Vagina (tissue), 2 donors: Measurements from ENCODE around the gene STX1B. TPM values are rescaled to one million over a fixed set of nuclear protein-coding genes. Genes with fewer than 3 reads are reported as not detected.

Source experiments
- DNase-seq, 2 donors: peaks; one replicate each; pipeline ENCODE4 v3.0.0-alpha.2; 2017; ENCODE audit errors: extremely low spot score in 2 of 2
- H3K27ac ChIP-seq: fragments of 200-600 bp; sonication (generic); one replicate; pipeline ENCODE4 v1.5.1; 2019
- H3K27me3 ChIP-seq: fragments of 200-600 bp; sonication (generic); one replicate; pipeline ENCODE4 v1.5.1; 2019
- H3K36me3 ChIP-seq, 2 donors: fragments of 200-600 bp; sonication (generic); one replicate each; pipeline ENCODE4 v1.5.1; 2017 to 2019
- H3K4me1 ChIP-seq: fragments of 200-600 bp; sonication (generic); one replicate; pipeline ENCODE4 v1.5.1; 2019
- H3K4me3 ChIP-seq, 2 donors: fragments of 200-600 bp; sonication (generic); 1 replicate in 1 of 2; 2 replicates in 1 of 2; pipeline ENCODE4 v1.5.1; 2016 to 2019
- H3K9me3 ChIP-seq: fragments of 200-600 bp; sonication (generic); one replicate; pipeline ENCODE4 v1.5.1; 2019
- POLR2A ChIP-seq, 2 donors: fragments of 450-650 bp; IDR thresholded peaks; one replicate each; pipeline ENCODE4 v1.6.1; 2017; ENCODE audit warnings: antibody characterized with exemption in 2 of 2, mild to moderate bottlenecking in 2 of 2, moderate library complexity in 2 of 2
- POLR2AphosphoS5 ChIP-seq, 2 donors: sonication (generic); formaldehyde crosslinking; IDR thresholded peaks; one replicate each; pipeline ENCODE4 v1.9.0; 2017; ENCODE audit warnings: antibody characterized with exemption in 2 of 2, mild to moderate bottlenecking in 2 of 2, low read depth in 1 of 2; ENCODE audit not compliant: insufficient read depth in 1 of 2
- intact Hi-C: fragments of 100-400 bp; cut with DNase I; formaldehyde crosslinking; loops from one replicate; pipeline ENCODE4 v1.15.1; 2023
- total RNA-seq: library from RNA; depleted of rRNA; stranded (reverse); fragments of >200 nt; gene quantifications from one replicate; pipeline ENCODE4 v1.2.3, GENCODE V29; 2016
- TF ChIP-seq, protein P1 (sequence below), 3 experiments: fragments of 450-650 bp in 2 of 3; fragments of 200-600 bp in 1 of 3; sonication (generic) in 1 of 3; IDR thresholded peaks; one replicate each; pipeline ENCODE4 v1.5.1; 2017 to 2019; ENCODE audit warnings: antibody characterized with exemption in 3 of 3, mild to moderate bottlenecking in 2 of 3, moderate library complexity in 2 of 3

The STX1B gene
- total RNA-seq, 1 donor from 2014 or later, result 4.7 TPM

DNA sequence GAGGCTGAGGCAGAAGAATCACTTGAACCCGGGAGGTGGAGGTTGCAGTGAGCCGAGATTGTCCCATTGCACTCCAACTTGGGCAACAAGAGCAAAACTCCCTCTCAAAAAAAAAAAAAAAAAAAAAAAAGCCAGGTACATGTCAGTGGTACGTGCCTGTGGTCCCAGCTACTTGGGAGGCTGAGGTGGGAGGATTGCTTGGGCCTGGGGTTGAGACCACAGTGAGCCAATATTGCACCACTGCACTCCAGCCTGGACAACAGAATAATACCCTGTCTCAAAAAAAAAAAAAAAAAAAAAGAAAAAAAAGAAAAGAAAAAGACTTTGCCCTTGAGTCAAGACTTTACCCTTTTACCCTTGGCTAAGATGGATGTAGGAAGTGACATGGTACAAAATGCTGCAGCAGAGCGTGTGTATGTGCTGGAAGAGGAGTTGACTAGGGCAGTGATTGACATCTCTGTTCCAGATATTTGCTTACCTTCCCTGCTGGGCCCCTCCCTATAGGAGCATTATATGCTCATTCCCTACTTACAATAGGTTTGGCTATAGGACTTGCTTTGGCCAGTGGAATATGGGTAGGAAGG lies 33.6 kb upstream of the STX1B start:
- DNase-seq, result no peak
- H3K4me1 ChIP-seq, result no peaks in the 10 kb centered on the region
- no peaks in the 10 kb centered on the region for H3K27me3 ChIP-seq
- no peak overlapping the region for H3K27ac ChIP-seq
- H3K4me3 ChIP-seq, result no peak overlapping the region
- no peaks in the 10 kb centered on the region for H3K9me3 ChIP-seq
- TF ChIP-seq POLR2A (IDR thresholded peaks at IDR 0.05) (no peak), POLR2AphosphoS5 (IDR thresholded peaks at IDR 0.05; ENCODE audit: insufficient read depth in 1 of 2, low read depth in 1 of 2) (no peak)
- TF ChIP-seq, protein P1, sequence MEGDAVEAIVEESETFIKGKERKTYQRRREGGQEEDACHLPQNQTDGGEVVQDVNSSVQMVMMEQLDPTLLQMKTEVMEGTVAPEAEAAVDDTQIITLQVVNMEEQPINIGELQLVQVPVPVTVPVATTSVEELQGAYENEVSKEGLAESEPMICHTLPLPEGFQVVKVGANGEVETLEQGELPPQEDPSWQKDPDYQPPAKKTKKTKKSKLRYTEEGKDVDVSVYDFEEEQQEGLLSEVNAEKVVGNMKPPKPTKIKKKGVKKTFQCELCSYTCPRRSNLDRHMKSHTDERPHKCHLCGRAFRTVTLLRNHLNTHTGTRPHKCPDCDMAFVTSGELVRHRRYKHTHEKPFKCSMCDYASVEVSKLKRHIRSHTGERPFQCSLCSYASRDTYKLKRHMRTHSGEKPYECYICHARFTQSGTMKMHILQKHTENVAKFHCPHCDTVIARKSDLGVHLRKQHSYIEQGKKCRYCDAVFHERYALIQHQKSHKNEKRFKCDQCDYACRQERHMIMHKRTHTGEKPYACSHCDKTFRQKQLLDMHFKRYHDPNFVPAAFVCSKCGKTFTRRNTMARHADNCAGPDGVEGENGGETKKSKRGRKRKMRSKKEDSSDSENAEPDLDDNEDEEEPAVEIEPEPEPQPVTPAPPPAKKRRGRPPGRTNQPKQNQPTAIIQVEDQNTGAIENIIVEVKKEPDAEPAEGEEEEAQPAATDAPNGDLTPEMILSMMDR (IDR thresholded peaks at IDR 0.05), result no peak
- intact Hi-C loops, result no loop called here
- H3K36me3 ChIP-seq, result peaks cover 0 to 13% of the 10 kb centered on the region in 2 donors

DNA sequence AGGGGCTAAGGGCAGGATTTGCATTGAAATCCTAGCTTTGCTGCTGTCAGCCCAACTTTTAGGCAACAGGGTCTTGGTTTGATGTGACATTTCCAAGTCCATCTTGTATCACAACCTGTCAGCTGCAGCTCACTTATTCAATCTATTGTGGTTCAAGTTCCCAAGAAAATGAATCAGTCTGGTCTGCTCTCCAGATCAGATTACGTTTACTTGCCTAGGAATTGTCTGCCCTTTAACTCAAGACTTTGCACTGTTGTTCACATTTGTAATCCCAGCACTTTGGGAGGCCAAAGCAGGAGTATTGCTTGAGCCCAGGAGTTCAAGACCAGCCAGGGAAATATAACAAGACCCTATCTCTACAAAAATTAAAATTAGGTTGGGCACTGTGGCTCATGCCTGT lies 32.9 kb upstream of the STX1B start:
- Histone ChIP-seq H3K4me3 (no peak overlapping the region), H3K9me3 (no peaks in the 10 kb centered on the region), H3K27ac (no peak overlapping the region), H3K36me3 (peaks cover 0 to 19% of the 10 kb centered on the region in 2 donors), H3K27me3 (no peaks in the 10 kb centered on the region), H3K4me1 (no peaks in the 10 kb centered on the region)
- TF ChIP-seq, protein P1 (IDR thresholded peaks at IDR 0.05), result no peak
- no peak for TF ChIP-seq POLR2AphosphoS5 (IDR thresholded peaks at IDR 0.05; ENCODE audit: insufficient read depth in 1 of 2, low read depth in 1 of 2)
- TF ChIP-seq POLR2A (IDR thresholded peaks at IDR 0.05), result no peak
- no peak for DNase-seq
- intact Hi-C loops, result no loop called here

DNA sequence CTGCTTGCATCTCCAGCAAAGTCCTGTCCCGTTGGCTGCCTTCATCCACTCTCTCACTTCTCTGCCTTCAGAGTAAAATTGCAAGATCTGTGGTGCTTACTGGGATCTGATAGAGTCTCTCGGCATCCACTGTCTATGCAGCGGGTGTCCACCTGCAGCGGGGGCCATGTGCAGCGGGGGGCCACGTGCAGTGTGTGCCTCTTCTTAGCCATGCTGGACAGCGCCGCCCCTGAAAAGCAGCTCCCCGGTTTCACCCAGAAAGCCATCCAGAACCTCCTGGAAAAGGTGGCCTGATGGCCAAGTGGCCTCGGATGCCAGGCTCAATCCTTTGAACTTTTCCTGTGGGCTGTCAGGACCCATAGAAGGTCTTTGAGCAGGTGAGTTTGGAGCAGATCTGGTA lies 32.4 kb upstream of the STX1B start:
- Histone ChIP-seq H3K36me3 (peaks cover 0 to 24% of the 10 kb centered on the region in 2 donors), H3K27ac (no peak overlapping the region), H3K4me3 (no peak overlapping the region), H3K9me3 (no peaks in the 10 kb centered on the region), H3K27me3 (no peaks in the 10 kb centered on the region), H3K4me1 (no peaks in the 10 kb centered on the region)
- intact Hi-C loops, result no loop called here
- TF ChIP-seq POLR2A (IDR thresholded peaks at IDR 0.05), result no peak
- TF ChIP-seq, protein P1 (IDR thresholded peaks at IDR 0.05), result no peak
- TF ChIP-seq POLR2AphosphoS5 (IDR thresholded peaks at IDR 0.05; ENCODE audit: insufficient read depth in 1 of 2, low read depth in 1 of 2), result no peak
- DNase-seq, result no peak

DNA sequence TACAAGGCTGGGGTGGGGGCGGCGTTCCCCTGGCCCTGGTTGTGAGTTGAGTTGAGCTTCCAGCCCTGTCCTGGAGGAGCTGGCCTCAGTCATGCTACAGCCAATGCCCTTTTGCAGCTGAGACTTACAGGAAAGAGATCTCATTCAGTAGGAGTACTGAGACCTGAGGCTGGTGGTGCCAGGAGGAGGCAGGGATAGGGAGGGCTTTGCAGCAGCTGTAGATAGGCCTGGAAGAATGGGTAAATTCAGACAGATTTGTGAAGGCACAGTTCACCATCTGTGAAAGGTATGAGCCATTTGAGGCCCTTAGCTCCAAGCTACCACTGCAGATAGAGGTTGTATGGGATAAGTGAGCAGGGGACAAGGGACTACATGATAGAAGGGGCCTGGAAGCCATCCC lies 28.6 kb upstream of the STX1B start:
- H3K4me3 ChIP-seq, result no peak overlapping the region
- intact Hi-C loops, result no loop called here
- no peak for DNase-seq
- no peak overlapping the region for H3K27ac ChIP-seq
- TF ChIP-seq, protein P1 (IDR thresholded peaks at IDR 0.05), result no peak
- TF ChIP-seq POLR2AphosphoS5 (IDR thresholded peaks at IDR 0.05; ENCODE audit: insufficient read depth in 1 of 2, low read depth in 1 of 2) (no peak), POLR2A (IDR thresholded peaks at IDR 0.05) (no peak)
- no peaks in the 10 kb centered on the region for H3K9me3 ChIP-seq
- peaks cover 15% of the 10 kb centered on the region for H3K4me1 ChIP-seq
- peaks cover 0 to 40% of the 10 kb centered on the region in 2 donors for H3K36me3 ChIP-seq
- no peaks in the 10 kb centered on the region for H3K27me3 ChIP-seq

DNA sequence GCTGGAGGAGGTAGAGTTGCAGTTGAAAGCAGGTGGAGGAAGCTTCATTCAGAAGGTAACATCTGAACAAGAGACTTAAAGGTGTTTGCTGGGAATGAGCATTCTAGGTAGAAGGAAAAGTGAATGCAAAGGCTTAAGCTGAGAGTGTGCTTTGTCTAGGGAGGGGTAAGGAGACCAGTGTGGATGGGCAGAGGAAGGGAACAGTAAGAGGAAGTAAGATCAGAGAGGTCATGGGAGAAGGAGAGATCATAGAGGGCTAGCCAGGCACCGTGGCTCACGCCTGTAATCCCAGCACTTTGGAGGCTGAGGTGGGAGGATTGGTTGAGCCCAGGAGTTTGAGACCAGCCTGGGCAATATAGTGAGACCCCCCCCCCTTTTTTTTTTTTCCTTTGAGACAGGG lies 26.3 kb upstream of the STX1B start:
- intact Hi-C loops, result no loop called here
- Histone ChIP-seq H3K4me3 (no peak overlapping the region), H3K27ac (no peak overlapping the region), H3K4me1 (peaks cover 21% of the 10 kb centered on the region), H3K36me3 (peaks cover 0 to 40% of the 10 kb centered on the region in 2 donors), H3K27me3 (no peaks in the 10 kb centered on the region), H3K9me3 (no peaks in the 10 kb centered on the region)
- no peak for DNase-seq
- TF ChIP-seq, protein P1 (IDR thresholded peaks at IDR 0.05), result no peak
- TF ChIP-seq POLR2AphosphoS5 (IDR thresholded peaks at IDR 0.05; ENCODE audit: insufficient read depth in 1 of 2, low read depth in 1 of 2) (no peak), POLR2A (IDR thresholded peaks at IDR 0.05) (no peak)
